Measurements from ENCODE around the gene UGT1A10.

Gene UGT1A10

GRCh38 chr2:233764761-233765160, 128.5 kb downstream of the UGT1A10 start:
- H3K27ac ChIP-seq: no peak overlapping the region
- TF ChIP-seq CTCF (conservative IDR thresholded peaks at IDR 0.05): no peak

- TF ChIP-seq CTCF (conservative IDR thresholded peaks at IDR 0.05): no peak
- no peak overlapping the region for H3K27ac ChIP-seq
Observed at GRCh38 chr2:233766416-233766815, 130.2 kb downstream of the UGT1A10 start.

- TF ChIP-seq CTCF (conservative IDR thresholded peaks at IDR 0.05): no peak
- H3K27ac ChIP-seq: no peak overlapping the region
Observed at GRCh38 chr2:233768076-233768475, 131.8 kb downstream of the UGT1A10 start.

- TF ChIP-seq CTCF (conservative IDR thresholded peaks at IDR 0.05): no peak
- H3K27ac ChIP-seq: no peak overlapping the region
Observed at GRCh38 chr2:233769260-233769659, 133.0 kb downstream of the UGT1A10 start.

GRCh38 chr2:233772153-233772552, 135.9 kb downstream of the UGT1A10 start:
- TF ChIP-seq CTCF (conservative IDR thresholded peaks at IDR 0.05): no peak
- no peak overlapping the region for H3K27ac ChIP-seq

- no peak overlapping the region for H3K27ac ChIP-seq
- TF ChIP-seq CTCF (conservative IDR thresholded peaks at IDR 0.05): no peak
Observed at GRCh38 chr2:233772583-233772982, 136.3 kb downstream of the UGT1A10 start.

- no peak overlapping the region for H3K27ac ChIP-seq
- TF ChIP-seq CTCF (conservative IDR thresholded peaks at IDR 0.05): no peak
Observed at GRCh38 chr2:233773854-233774253, 137.6 kb downstream of the UGT1A10 start.

- H3K27ac ChIP-seq: no peak overlapping the region
- TF ChIP-seq CTCF (conservative IDR thresholded peaks at IDR 0.05): no peak
Observed at GRCh38 chr2:233775414-233775813, 139.2 kb downstream of the UGT1A10 start.

Data from VCaP (cell line).